K562 (cell line): Measurements from ENCODE around the gene ADAMTS14. TPM values are rescaled to one million over a fixed set of nuclear protein-coding genes. Genes with fewer than 3 reads are reported as not detected.

Source experiments
- AFF1 ChIP-seq, 2 experiments: fragments of 450-650 bp; IDR thresholded peaks; 2 replicates each; pipeline ENCODE4 v1.6.1; 2018; ENCODE audit warnings: mild to moderate bottlenecking in 2 of 2, low read depth in 1 of 2; ENCODE audit not compliant: partially characterized antibody in 2 of 2
- CTBP1 ChIP-seq: fragments of 450-650 bp; IDR thresholded peaks from 2 replicates; pipeline ENCODE4 v1.6.1; 2016; ENCODE audit warnings: borderline replicate concordance
- CUX1 ChIP-seq: fragments of 200-800 bp; sonication (Bioruptor generic); IDR thresholded peaks from 2 replicates; pipeline ENCODE4 v1.6.1; 2016; ENCODE audit warnings: missing genetic modification characterization, missing compliant biosample characterization
- FOSL1 ChIP-seq: fragments of 200-800 bp; sonication (Bioruptor generic); conservative IDR thresholded peaks from 2 replicates; pipeline ENCODE4 v1.6.1; 2016; ENCODE audit warnings: missing genetic modification characterization, missing compliant biosample characterization
- HDAC3 ChIP-seq: fragments of 450-650 bp; IDR thresholded peaks from 2 replicates; pipeline ENCODE4 v1.6.1; 2018; ENCODE audit warnings: borderline replicate concordance, mild to moderate bottlenecking, moderate library complexity; ENCODE audit not compliant: partially characterized antibody
- HDGF ChIP-seq: fragments of 450-650 bp; IDR thresholded peaks from 2 replicates; pipeline ENCODE4 v1.6.1; 2016
- KLF13 ChIP-seq: fragments of 450-650 bp; IDR thresholded peaks from 2 replicates; pipeline ENCODE4 v1.6.1; 2016; ENCODE audit warnings: missing genetic modification characterization, low read depth, mild to moderate bottlenecking, missing compliant biosample characterization, moderate library complexity, borderline replicate concordance
- LCOR ChIP-seq: sonication (generic); formaldehyde crosslinking; IDR thresholded peaks from 2 replicates; pipeline ENCODE4 v1.8.0; 2022; ENCODE audit warnings: mild to moderate bottlenecking, missing genetic modification reagents
- MECOM ChIP-seq: fragments of 250-450 bp; sonication (Bioruptor Pico); IDR thresholded peaks from 2 replicates; pipeline ENCODE4 v1.8.0; 2022; ENCODE audit warnings: inconsistent platforms
- MIER1 ChIP-seq: fragments of 450-650 bp; IDR thresholded peaks from 2 replicates; pipeline ENCODE4 v1.6.1; 2016; ENCODE audit warnings: antibody characterized with exemption, mild to moderate bottlenecking, low read depth
- NFXL1 ChIP-seq: fragments of 450-650 bp; formaldehyde crosslinking; IDR thresholded peaks from 2 replicates; pipeline ENCODE4 v1.4.0; 2021; ENCODE audit warnings: mild to moderate bottlenecking
- PRDM10 ChIP-seq: fragments of 450-650 bp; IDR thresholded peaks from 2 replicates; pipeline ENCODE4 v1.6.1; 2018; ENCODE audit not compliant: partially characterized antibody
- TCF15 ChIP-seq: fragments of 250-450 bp; sonication (Bioruptor Pico); IDR thresholded peaks from 2 replicates; pipeline ENCODE4 v1.8.0; 2022; ENCODE audit warnings: moderate library complexity, mild to moderate bottlenecking, inconsistent platforms
- ZNF124 ChIP-seq: sonication (generic); formaldehyde crosslinking; IDR thresholded peaks from 2 replicates; pipeline ENCODE4 v1.8.1; 2022; ENCODE audit warnings: missing genetic modification reagents
- ZNF311 ChIP-seq: fragments of 250-450 bp; sonication (Bioruptor Pico); IDR thresholded peaks from 2 replicates; pipeline ENCODE4 v1.4.0; 2020; ENCODE audit warnings: mild to moderate bottlenecking, moderate library complexity
- polyA plus RNA-seq, 8 experiments: library from polyadenylated mRNA; depleted of rRNA in 4 of 8; stranded (reverse) in 5 of 8; unstranded in 3 of 8; fragments of >200 nt; fragmentation: Nextera tagmentation in 2 of 8; fragmentation: Illumina TruSeq in 1 of 8; extraction: Ambion mirVana in 2 of 8; extraction: Trizol in 1 of 8; gene quantifications; 2 replicates each; pipeline versions ENCODE4 v1.2.1 to v1.2.3, GENCODE V29; 2011 to 2014; ENCODE audit warnings: inconsistent platforms in 1 of 8, missing spikeins in 1 of 8
- total RNA-seq, 7 experiments: library from RNA; depleted of rRNA in 6 of 7; stranded (reverse); fragments of >200 nt in 6 of 7; fragmentation: Illumina TruSeq in 2 of 7; extraction: Trizol in 2 of 7; gene quantifications; 2 replicates each; pipeline versions ENCODE4 v1.2.1 to v1.2.3, GENCODE V29; 2011 to 2021; ENCODE audit warnings: low replicate concordance in 1 of 7

Gene ADAMTS14
- total and polyA plus RNA-seq, 9 of the 15 experiments (the other 6 are each of a cell fraction or from before 2014, with no cell fraction given), result 0.04 to 37.4 (median 15.9) TPM

- no peak for TF ChIP-seq PRDM10
- peak; percentile 91 for TF ChIP-seq KLF13 (tag)
- peak; percentile 87 for TF ChIP-seq LCOR
- TF ChIP-seq HDGF, result peak; percentile 100
- TF ChIP-seq CUX1 (CRISPR knock-in tag), result no peak
- no peak for TF ChIP-seq ZNF124 (CRISPR knock-in tag)
- TF ChIP-seq AFF1 (IDR thresholded peaks at IDR 0.05; ENCODE audit: low read depth in 1 of 2, partially characterized antibody in 2 of 2), result peak; percentile 56 to 91
- peak; percentile 73; the same call in 1 of the 2 replicates for TF ChIP-seq TCF15 (CRISPR knock-in tag)
- peak; percentile 51; the same call in 1 of the 2 replicates for TF ChIP-seq MIER1
- peak; percentile 87 for TF ChIP-seq ZNF311 (CRISPR knock-in tag)
- no peak for TF ChIP-seq NFXL1 (CRISPR knock-in tag)
- peak; percentile 21; the same call in 1 of the 2 replicates for TF ChIP-seq CTBP1
- peak; percentile 72 for TF ChIP-seq MECOM (CRISPR knock-in tag)
- no peak for TF ChIP-seq HDAC3
- no peak for TF ChIP-seq FOSL1 (tag)
Observed at GRCh38 chr10:70671619-70672164, 614 bp upstream of the ADAMTS14 start (continued).
